HepG2 (cell line): ENCODE results near the gene SPATA21. TPM values are rescaled to one million over a fixed set of nuclear protein-coding genes. Genes with fewer than 3 reads are reported as not detected.

Experiments used
- ATF7-NPFF ChIP-seq: sonication (generic); formaldehyde crosslinking; IDR thresholded peaks from 2 replicates; pipeline ENCODE4 v1.8.1; 2023; ENCODE audit warnings: mild to moderate bottlenecking, low read depth, missing genetic modification reagents, moderate library complexity
- ERF ChIP-seq: IDR thresholded peaks from 2 replicates; pipeline ENCODE4 v1.6.1; 2018; ENCODE audit warnings: missing biosample characterization, missing genetic modification reagents
- FOSL2 ChIP-seq: sonication (generic); formaldehyde crosslinking; IDR thresholded peaks from 2 replicates; pipeline ENCODE4 v1.4.0; 2020; ENCODE audit warnings: missing genetic modification reagents
- FOXK2 ChIP-seq: fragments of 450-650 bp; IDR thresholded peaks from 2 replicates; pipeline ENCODE4 v1.6.1; 2016
- GABPA ChIP-seq, 2 experiments: IDR thresholded peaks; 2 replicates each; pipeline ENCODE4 v1.6.1; 2011 to 2016; ENCODE audit warnings: low read depth in 2 of 2, low read length in 1 of 2, missing biosample characterization in 1 of 2, missing genetic modification characterization in 1 of 2
- HMG20B ChIP-seq: conservative IDR thresholded peaks from 2 replicates; pipeline ENCODE4 v1.6.1; 2016; ENCODE audit warnings: missing genetic modification reagents, missing compliant biosample characterization
- HOXA3 ChIP-seq: sonication (generic); formaldehyde crosslinking; IDR thresholded peaks from 2 replicates; pipeline ENCODE4 v1.5.0; 2020; ENCODE audit warnings: missing genetic modification reagents
- KAT2B ChIP-seq: fragments of 150-350 bp; IDR thresholded peaks from 2 replicates; pipeline ENCODE4 v1.6.1; 2014; ENCODE audit warnings: low read depth, low read length, borderline replicate concordance
- MAFK ChIP-seq, 2 experiments: IDR thresholded peaks in 1 of 2; conservative IDR thresholded peaks in 1 of 2; 2 replicates each; pipeline ENCODE4 v1.6.1; 2011; ENCODE audit warnings: improper control_type of control experiment in 2 of 2, low read length in 2 of 2
- MIXL1 ChIP-seq: IDR thresholded peaks from 2 replicates; pipeline ENCODE4 v1.6.1; 2016
- MTA1 ChIP-seq: sonication (generic); formaldehyde crosslinking; IDR thresholded peaks from 2 replicates; pipeline ENCODE4 v1.4.0; 2020; ENCODE audit warnings: missing genetic modification reagents, mild to moderate bottlenecking, borderline replicate concordance
- MXD3 ChIP-seq: IDR thresholded peaks from 2 replicates; pipeline ENCODE4 v1.6.1; 2016; ENCODE audit warnings: mild to moderate bottlenecking, missing biosample characterization, missing genetic modification reagents
- PHF20 ChIP-seq: sonication (generic); formaldehyde crosslinking; IDR thresholded peaks from 2 replicates; pipeline ENCODE4 v1.5.0; 2020; ENCODE audit warnings: mild to moderate bottlenecking, missing genetic modification reagents
- SRSF9 ChIP-seq: fragments of 200-400 bp; formaldehyde crosslinking; IDR thresholded peaks from 2 replicates; pipeline ENCODE4 v1.6.1; 2018; ENCODE audit warnings: borderline replicate concordance, mild to moderate bottlenecking, low read depth, low read length; ENCODE audit not compliant: insufficient read depth, poor library complexity, severe bottlenecking
- TBX2 ChIP-seq: sonication (generic); formaldehyde crosslinking; IDR thresholded peaks from 2 replicates; pipeline ENCODE4 v1.5.0; 2020; ENCODE audit warnings: missing genetic modification reagents, mild to moderate bottlenecking, borderline replicate concordance
- ZBTB14 ChIP-seq: sonication (generic); formaldehyde crosslinking; IDR thresholded peaks from 2 replicates; pipeline ENCODE4 v1.4.0; 2020; ENCODE audit warnings: missing genetic modification reagents
- ZBTB43 ChIP-seq: sonication (generic); formaldehyde crosslinking; conservative IDR thresholded peaks from 2 replicates; pipeline ENCODE4 v1.4.0; 2020; ENCODE audit warnings: missing genetic modification reagents
- ZC3H13 ChIP-seq: sonication (generic); formaldehyde crosslinking; IDR thresholded peaks from 2 replicates; pipeline ENCODE4 v1.8.1; 2023; ENCODE audit warnings: mild to moderate bottlenecking, missing genetic modification reagents, moderate library complexity
- ZNF550 ChIP-seq: sonication (generic); formaldehyde crosslinking; IDR thresholded peaks from 2 replicates; pipeline ENCODE4 v1.4.0; 2020; ENCODE audit warnings: mild to moderate bottlenecking, missing genetic modification reagents, borderline replicate concordance
- ZNF552 ChIP-seq: sonication (generic); formaldehyde crosslinking; IDR thresholded peaks from 2 replicates; pipeline ENCODE4 v1.9.0; 2022; ENCODE audit warnings: missing genetic modification reagents, mild to moderate bottlenecking, borderline replicate concordance
- ZNF564 ChIP-seq: sonication (generic); formaldehyde crosslinking; IDR thresholded peaks from 2 replicates; pipeline ENCODE4 v1.8.1; 2023; ENCODE audit warnings: mild to moderate bottlenecking, missing genetic modification reagents
- ZNF678 ChIP-seq: sonication (generic); formaldehyde crosslinking; IDR thresholded peaks from 2 replicates; pipeline ENCODE4 v1.4.0; 2020; ENCODE audit warnings: mild to moderate bottlenecking, missing genetic modification reagents
- ZNF747 ChIP-seq: sonication (generic); formaldehyde crosslinking; IDR thresholded peaks from 2 replicates; pipeline ENCODE4 v1.8.1; 2023; ENCODE audit warnings: missing genetic modification reagents, mild to moderate bottlenecking, borderline replicate concordance
- polyA plus RNA-seq, 8 experiments: library from polyadenylated mRNA; depleted of rRNA in 3 of 8; stranded (reverse) in 7 of 8; unstranded in 1 of 8; fragments of >200 nt; fragmentation: Illumina TruSeq in 4 of 8; extraction: Trizol in 4 of 8; gene quantifications; 2 replicates each; pipeline versions ENCODE4 v1.2.1 to v1.2.3, GENCODE V29; 2011 to 2016; ENCODE audit warnings: low read depth in 4 of 8, missing spikeins in 1 of 8, mixed read lengths in 1 of 8; ENCODE audit not compliant: insufficient read depth in 1 of 8
- total RNA-seq, 5 experiments: library from RNA; depleted of rRNA; stranded (reverse); fragments of >200 nt; fragmentation: Illumina TruSeq; extraction: Trizol; gene quantifications; 2 replicates each; pipeline ENCODE4 v1.2.3, GENCODE V29; 2016; ENCODE audit warnings: low read depth in 1 of 5
- TF ChIP-seq, protein P1 (sequence below): sonication (generic); formaldehyde crosslinking; IDR thresholded peaks from 2 replicates; pipeline ENCODE4 v1.4.0; 2020; ENCODE audit warnings: missing genetic modification reagents, mild to moderate bottlenecking, borderline replicate concordance
- TF ChIP-seq, protein P2 (sequence below): IDR thresholded peaks from 2 replicates; pipeline ENCODE4 v1.6.1; 2016; ENCODE audit warnings: control low read depth

Gene SPATA21
- total and polyA plus RNA-seq, 2 of the 13 experiments (the other 11 are each of a cell fraction or from before 2014, with no cell fraction given): 0.80 to 1.4 TPM

- no peak for TF ChIP-seq ZNF552 (CRISPR knock-in tag)
- no peak for TF ChIP-seq ZNF550 (CRISPR knock-in tag)
- TF ChIP-seq GABPA (IDR thresholded peaks at IDR 0.05; ENCODE audit: low read depth, low read length): peak; percentile 70
- peak; percentile 96 for TF ChIP-seq GABPA (CRISPR knock-in tag; IDR thresholded peaks at IDR 0.05; ENCODE audit: low read depth)
- peak; percentile 56; the same call in 1 of the 2 replicates for TF ChIP-seq ERF
- TF ChIP-seq, protein P1, sequence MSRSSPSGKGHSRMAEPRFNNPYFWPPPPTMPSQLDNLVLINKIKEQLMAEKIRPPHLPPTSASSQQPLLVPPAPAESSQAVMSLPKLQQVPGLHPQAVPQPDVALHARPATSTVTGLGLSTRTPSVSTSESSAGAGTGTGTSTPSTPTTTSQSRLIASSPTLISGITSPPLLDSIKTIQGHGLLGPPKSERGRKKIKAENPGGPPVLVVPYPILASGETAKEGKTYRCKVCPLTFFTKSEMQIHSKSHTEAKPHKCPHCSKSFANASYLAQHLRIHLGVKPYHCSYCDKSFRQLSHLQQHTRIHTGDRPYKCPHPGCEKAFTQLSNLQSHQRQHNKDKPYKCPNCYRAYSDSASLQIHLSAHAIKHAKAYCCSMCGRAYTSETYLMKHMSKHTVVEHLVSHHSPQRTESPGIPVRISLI (CRISPR knock-in tag): peak; percentile 76; the same call in 1 of the 2 replicates
- TF ChIP-seq, protein P2, sequence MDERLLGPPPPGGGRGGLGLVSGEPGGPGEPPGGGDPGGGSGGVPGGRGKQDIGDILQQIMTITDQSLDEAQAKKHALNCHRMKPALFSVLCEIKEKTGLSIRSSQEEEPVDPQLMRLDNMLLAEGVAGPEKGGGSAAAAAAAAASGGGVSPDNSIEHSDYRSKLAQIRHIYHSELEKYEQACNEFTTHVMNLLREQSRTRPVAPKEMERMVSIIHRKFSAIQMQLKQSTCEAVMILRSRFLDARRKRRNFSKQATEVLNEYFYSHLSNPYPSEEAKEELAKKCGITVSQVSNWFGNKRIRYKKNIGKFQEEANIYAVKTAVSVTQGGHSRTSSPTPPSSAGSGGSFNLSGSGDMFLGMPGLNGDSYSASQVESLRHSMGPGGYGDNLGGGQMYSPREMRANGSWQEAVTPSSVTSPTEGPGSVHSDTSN (CRISPR knock-in tag): no peak
- no peak for TF ChIP-seq ZNF747 (CRISPR knock-in tag)
- TF ChIP-seq MAFK (conservative IDR thresholded peaks at IDR 0.05 in 1 of 2, IDR thresholded peaks at IDR 0.05 in 1 of 2; ENCODE audit: low read length in 2 of 2): no peak
- no peak for TF ChIP-seq ZNF678 (CRISPR knock-in tag)
- no peak for TF ChIP-seq ZBTB43 (CRISPR knock-in tag)
- TF ChIP-seq KAT2B: no peak
- peak; percentile 88 for TF ChIP-seq PHF20 (CRISPR knock-in tag)
- no peak for TF ChIP-seq TBX2 (CRISPR knock-in tag)
- TF ChIP-seq HOXA3: peak; percentile 100
- TF ChIP-seq MIXL1 (CRISPR knock-in tag): peak; percentile 66; the same call in 1 of the 2 replicates
- no peak for TF ChIP-seq ATF7-NPFF (CRISPR knock-in tag)
- TF ChIP-seq ZNF564 (CRISPR knock-in tag): no peak
- TF ChIP-seq MTA1 (CRISPR knock-in tag): no peak
- TF ChIP-seq ZC3H13 (CRISPR knock-in tag): no peak
- no peak for TF ChIP-seq SRSF9
- TF ChIP-seq HMG20B (CRISPR knock-in tag): no peak
- TF ChIP-seq FOXK2: peak; percentile 64; the same call in 1 of the 2 replicates
- TF ChIP-seq ZBTB14 (CRISPR knock-in tag): peak; percentile 86
- TF ChIP-seq MXD3: no peak
- TF ChIP-seq FOSL2 (CRISPR knock-in tag): peak; percentile 47
Observed at GRCh38 chr1:16366722-16367257, 70.4 kb downstream of the SPATA21 start, which contains the start of gene SZRD1 (continued).
